ENCODE measurements around the gene WDR11. TPM values are rescaled to one million over a fixed set of nuclear protein-coding genes. Genes with fewer than 3 reads are reported as not detected.

WDR11 gene
- total RNA-seq, 6 experiments from 2014 or later = 20.1 to 36.7 (median 26.0) TPM

DNA sequence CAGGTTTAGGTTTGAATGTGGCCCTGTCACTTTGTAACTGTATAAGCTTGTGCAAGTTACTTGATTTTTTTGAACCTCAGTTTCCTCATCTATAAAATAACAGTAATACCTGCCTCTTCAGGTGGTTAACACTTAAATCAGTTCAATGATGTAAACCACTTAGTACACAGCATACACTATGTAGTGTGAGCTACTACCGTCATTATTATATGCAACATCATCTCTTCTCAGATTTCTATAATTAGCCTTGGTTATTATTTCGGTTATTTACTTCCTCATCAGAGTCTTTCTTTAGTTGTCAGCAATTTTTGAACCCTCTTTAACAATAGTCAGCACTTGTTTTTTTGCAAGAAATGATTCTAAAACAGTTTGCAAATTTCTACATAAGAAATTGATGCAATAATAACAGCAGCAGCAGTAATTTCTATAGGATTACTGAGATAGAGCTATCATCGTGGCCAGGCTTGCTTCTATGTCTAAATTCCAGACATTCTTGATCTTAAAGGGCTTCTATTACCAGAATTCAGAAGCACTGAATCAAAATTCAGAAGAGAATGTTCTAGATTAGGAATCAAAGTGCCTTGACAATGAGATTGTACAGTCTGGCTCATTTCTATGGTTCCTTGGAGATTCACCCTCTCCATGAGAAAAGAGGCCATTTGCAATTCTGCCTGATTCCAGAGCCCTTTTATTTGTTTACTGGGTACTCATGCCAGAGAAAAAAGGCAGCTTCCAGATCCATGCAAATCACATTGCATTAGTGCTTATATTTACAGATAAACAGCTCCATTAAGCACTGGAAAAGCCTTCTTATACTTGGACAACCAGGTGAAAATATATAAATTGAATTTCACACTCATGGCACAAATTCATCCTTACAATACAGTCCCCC lies 25.0 kb upstream of the WDR11 start:
- no peak for TF ChIP-seq POLR2A (IDR thresholded peaks at IDR 0.05)
- TF ChIP-seq, protein P1, sequence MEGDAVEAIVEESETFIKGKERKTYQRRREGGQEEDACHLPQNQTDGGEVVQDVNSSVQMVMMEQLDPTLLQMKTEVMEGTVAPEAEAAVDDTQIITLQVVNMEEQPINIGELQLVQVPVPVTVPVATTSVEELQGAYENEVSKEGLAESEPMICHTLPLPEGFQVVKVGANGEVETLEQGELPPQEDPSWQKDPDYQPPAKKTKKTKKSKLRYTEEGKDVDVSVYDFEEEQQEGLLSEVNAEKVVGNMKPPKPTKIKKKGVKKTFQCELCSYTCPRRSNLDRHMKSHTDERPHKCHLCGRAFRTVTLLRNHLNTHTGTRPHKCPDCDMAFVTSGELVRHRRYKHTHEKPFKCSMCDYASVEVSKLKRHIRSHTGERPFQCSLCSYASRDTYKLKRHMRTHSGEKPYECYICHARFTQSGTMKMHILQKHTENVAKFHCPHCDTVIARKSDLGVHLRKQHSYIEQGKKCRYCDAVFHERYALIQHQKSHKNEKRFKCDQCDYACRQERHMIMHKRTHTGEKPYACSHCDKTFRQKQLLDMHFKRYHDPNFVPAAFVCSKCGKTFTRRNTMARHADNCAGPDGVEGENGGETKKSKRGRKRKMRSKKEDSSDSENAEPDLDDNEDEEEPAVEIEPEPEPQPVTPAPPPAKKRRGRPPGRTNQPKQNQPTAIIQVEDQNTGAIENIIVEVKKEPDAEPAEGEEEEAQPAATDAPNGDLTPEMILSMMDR (IDR thresholded peaks at IDR 0.05) = no peak

DNA sequence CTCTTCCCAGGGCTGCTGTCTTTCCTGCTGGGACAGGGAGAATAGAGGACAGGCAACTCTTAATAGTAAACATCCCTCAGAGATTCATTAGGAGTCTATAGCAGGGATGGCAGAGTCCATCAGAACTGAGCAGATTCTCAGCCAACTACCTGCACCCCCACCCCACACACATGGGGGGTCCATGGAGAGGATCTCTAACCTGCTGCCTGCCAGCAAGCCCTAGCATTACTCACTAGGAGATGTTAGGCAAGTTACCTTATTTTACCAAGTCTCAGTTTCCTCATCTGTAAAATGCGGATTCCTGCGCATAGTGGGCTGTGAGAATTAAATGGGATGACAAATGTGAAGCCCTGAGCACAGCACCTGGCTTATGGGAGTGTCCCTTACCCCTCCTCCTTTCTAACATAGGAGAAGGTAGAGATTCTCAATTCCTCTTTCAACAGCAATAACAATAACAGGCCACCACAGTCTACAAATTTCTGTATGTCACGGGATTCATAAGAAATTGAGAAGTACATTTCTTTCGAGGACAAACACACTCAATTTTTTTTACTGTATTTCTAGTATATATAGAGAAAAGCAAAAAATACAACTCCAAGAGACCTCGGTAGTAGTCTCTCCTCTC lies 23.8 kb upstream of the WDR11 start:
- intact Hi-C loops (cut with DNase I) = no loop called here
- peak in 1 of 4 donors; percentile 23 for ATAC-seq
- H3K4me1 ChIP-seq = no peaks in the 10 kb centered on the region
- H3K36me3 ChIP-seq = no peaks in the 10 kb centered on the region
- H3K9me3 ChIP-seq = no peaks in the 10 kb centered on the region
- H3K27me3 ChIP-seq = no peaks in the 10 kb centered on the region
- DNase-seq = no peak
- H3K4me3 ChIP-seq = no peak overlapping the region
- TF ChIP-seq, protein P1 (IDR thresholded peaks at IDR 0.05) = no peak
- TF ChIP-seq POLR2A (IDR thresholded peaks at IDR 0.05) = no peak
- no peak overlapping the region for H3K27ac ChIP-seq
- 61% methylated on average over 5 of the region's 5 CpGs for WGBS (ENCODE audit: insufficient coverage, low coverage, low lambda C conversion rate, missing lambda C conversion rate)

More for the DNA sequence above, 25.0 kb upstream of the WDR11 start:
- no peaks in the 10 kb centered on the region for H3K27me3 ChIP-seq
- 44% methylated on average over 3 of the region's 3 CpGs for WGBS (ENCODE audit: insufficient coverage, low coverage, low lambda C conversion rate, missing lambda C conversion rate)
- no peak for DNase-seq
- no peak overlapping the region for H3K27ac ChIP-seq
- no peak overlapping the region for H3K4me3 ChIP-seq
- no peaks in the 10 kb centered on the region for H3K4me1 ChIP-seq
- no peaks in the 10 kb centered on the region for H3K9me3 ChIP-seq
- no peaks in the 10 kb centered on the region for H3K36me3 ChIP-seq
- intact Hi-C loops (cut with DNase I) = no loop called here
- peak in 2 of 4 donors; percentile 39 to 40 for ATAC-seq

DNA sequence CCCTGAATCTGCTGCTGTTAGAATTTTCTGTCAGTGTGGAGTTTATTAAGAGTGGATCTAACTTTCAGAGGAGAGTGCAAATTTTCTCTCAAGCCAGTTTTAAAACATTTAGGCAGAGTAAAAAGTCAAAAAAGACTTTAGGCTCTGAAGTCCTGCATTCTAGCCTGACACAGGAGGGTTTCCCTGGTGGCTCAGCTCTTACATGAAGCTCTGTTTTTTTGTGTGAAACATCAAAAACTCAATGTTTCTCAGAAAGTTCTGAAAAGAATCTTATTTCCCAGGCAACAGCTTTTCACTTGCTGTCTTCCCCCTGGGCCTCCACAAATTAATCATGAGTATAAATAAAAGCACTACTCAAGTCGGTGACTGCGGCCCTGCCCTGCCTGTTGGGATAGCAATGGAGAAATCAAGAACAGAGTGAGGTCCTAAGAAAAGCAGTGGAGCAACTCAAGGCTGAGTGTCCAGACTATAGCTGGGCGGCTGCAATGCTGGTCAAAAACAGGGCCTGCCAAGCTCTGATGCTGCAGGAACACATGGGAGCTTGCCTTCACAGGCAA lies 22.3 kb upstream of the WDR11 start:
- Histone ChIP-seq H3K4me3 (no peak overlapping the region), H3K4me1 (no peaks in the 10 kb centered on the region), H3K27me3 (no peaks in the 10 kb centered on the region), H3K36me3 (no peaks in the 10 kb centered on the region), H3K9me3 (no peaks in the 10 kb centered on the region), H3K27ac (no peak overlapping the region)
- no peak for TF ChIP-seq POLR2A (IDR thresholded peaks at IDR 0.05)
- TF ChIP-seq, protein P1 (IDR thresholded peaks at IDR 0.05) = no peak
- DNase-seq (no peak), ATAC-seq (no peak)
- intact Hi-C loops (cut with DNase I) = no loop called here
- 61% methylated on average over 2 of the region's 3 CpGs for WGBS (ENCODE audit: insufficient coverage, low coverage, low lambda C conversion rate, missing lambda C conversion rate)

DNA sequence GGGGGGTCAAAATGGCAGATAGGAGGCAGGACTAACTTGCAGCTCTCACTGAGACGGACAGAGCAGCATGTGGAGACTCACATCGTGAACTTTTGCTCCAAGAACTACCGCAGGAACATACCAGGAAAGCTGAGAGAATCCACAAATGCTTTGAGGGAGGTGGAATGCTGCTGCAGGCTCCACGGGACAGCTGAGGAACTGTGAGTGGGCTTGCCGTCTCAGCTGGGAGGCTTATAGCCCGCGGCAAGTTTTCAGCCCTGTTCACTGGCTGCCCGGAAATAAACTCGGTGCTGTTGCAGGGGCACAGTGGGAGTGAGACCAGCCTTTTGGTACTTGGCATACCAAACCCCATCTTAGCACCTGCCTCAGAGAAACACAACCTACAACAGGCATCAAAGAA lies 19.1 kb upstream of the WDR11 start:
- ATAC-seq = no peak
- intact Hi-C loops (cut with DNase I) = no loop called here
- H3K9me3 ChIP-seq = no peaks in the 10 kb centered on the region
- H3K4me3 ChIP-seq = no peak overlapping the region
- no peak for TF ChIP-seq POLR2A (IDR thresholded peaks at IDR 0.05)
- TF ChIP-seq, protein P1 (IDR thresholded peaks at IDR 0.05) = no peak
- no peak overlapping the region for H3K27ac ChIP-seq
- 96% methylated on average over 4 of the region's 9 CpGs for WGBS (ENCODE audit: insufficient coverage, low coverage, low lambda C conversion rate, missing lambda C conversion rate)
- no peaks in the 10 kb centered on the region for H3K4me1 ChIP-seq
- no peaks in the 10 kb centered on the region for H3K36me3 ChIP-seq
- no peak for DNase-seq
- no peaks in the 10 kb centered on the region for H3K27me3 ChIP-seq

Data from right lobe of liver (tissue), 6 donors.